Osteocyte (in vitro differentiated cells): ENCODE measurements around the gene TRIM8. TPM values are rescaled to one million over a fixed set of nuclear protein-coding genes. Genes with fewer than 3 reads are reported as not detected.

Source experiments
- DNase-seq: peaks from one replicate; pipeline ENCODE4 v3.0.0; 2021; ENCODE audit warnings: mixed read lengths; ENCODE audit not compliant: unreplicated experiment; ENCODE audit errors: extremely low spot score
- H3K27ac Mint-ChIP-seq: one replicate; pipeline ENCODE4 v1.8.0; 2021; ENCODE audit warnings: mild to moderate bottlenecking, mixed read lengths; ENCODE audit not compliant: unreplicated experiment
- H3K27me3 Mint-ChIP-seq: one replicate; pipeline ENCODE4 v1.8.0; 2021; ENCODE audit warnings: mixed read lengths; ENCODE audit not compliant: unreplicated experiment
- H3K36me3 Mint-ChIP-seq: one replicate; pipeline ENCODE4 v1.8.0; 2021; ENCODE audit warnings: mixed read lengths; ENCODE audit not compliant: unreplicated experiment
- H3K4me1 Mint-ChIP-seq: one replicate; pipeline ENCODE4 v1.8.0; 2021; ENCODE audit warnings: mixed read lengths; ENCODE audit not compliant: unreplicated experiment
- H3K4me3 Mint-ChIP-seq: one replicate; pipeline ENCODE4 v1.8.0; 2021; ENCODE audit warnings: mild to moderate bottlenecking, moderate library complexity, mixed read lengths; ENCODE audit not compliant: unreplicated experiment
- H3K9me3 Mint-ChIP-seq: one replicate; pipeline ENCODE4 v1.8.0; 2021; ENCODE audit warnings: mixed read lengths; ENCODE audit not compliant: unreplicated experiment
- CTCF ChIP-seq: fragments of 200-600 bp; sonication (generic); IDR thresholded peaks from 2 replicates; pipeline ENCODE4 v1.5.0; 2021; ENCODE audit warnings: antibody characterized with exemption, mild to moderate bottlenecking, moderate library complexity
- total RNA-seq: library from RNA; stranded (reverse); gene quantifications from 2 replicates; pipeline ENCODE4 v1.2.1, GENCODE V29; 2021

TRIM8 gene
- total RNA-seq, 1 donor from 2014 or later, result 63.9 TPM

DNA sequence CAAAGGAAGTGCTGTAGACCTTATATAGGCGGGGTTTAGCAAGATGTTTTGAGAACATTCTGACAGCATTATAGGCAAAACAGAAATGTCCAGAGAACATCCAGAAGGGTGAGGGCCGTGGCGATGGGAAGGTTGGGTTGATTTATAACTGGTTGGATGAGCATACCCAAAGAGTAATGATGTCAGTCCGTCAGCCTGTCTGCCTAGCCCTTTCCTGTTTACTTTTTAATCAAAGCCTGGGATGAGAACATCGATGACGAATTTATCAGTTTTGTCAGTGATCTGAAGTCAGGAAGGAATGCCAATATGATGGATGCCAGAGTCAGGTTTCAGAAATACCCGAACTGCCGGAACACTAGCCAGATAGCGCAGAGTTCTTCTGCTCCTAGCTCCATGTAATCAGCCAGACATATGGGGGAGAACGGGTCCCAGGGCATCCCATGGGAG lies 33.8 kb upstream of the TRIM8 start:
- Mint-ChIP-seq H3K36me3 (peaks cover 8% of the 10 kb centered on the region), H3K4me3 (no peak overlapping the region), H3K27me3 (no peaks in the 10 kb centered on the region), H3K9me3 (no peaks in the 10 kb centered on the region), H3K4me1 (no peaks in the 10 kb centered on the region), H3K27ac (no peak overlapping the region)
- no peak for DNase-seq
- no peak for TF ChIP-seq CTCF

GRCh38 chr10:102611514-102612087 lies 32.7 kb upstream of the TRIM8 start:
- Mint-ChIP-seq H3K4me1 (no peaks in the 10 kb centered on the region), H3K4me3 (no peak overlapping the region)

GRCh38 chr10:102612964-102613275 lies 31.4 kb upstream of the TRIM8 start:
- TF ChIP-seq CTCF, result no peak
- DNase-seq, result no peak
- H3K4me1 Mint-ChIP-seq, result no peaks in the 10 kb centered on the region
- H3K27me3 Mint-ChIP-seq, result no peaks in the 10 kb centered on the region
- no peak overlapping the region for H3K4me3 Mint-ChIP-seq
- H3K9me3 Mint-ChIP-seq, result no peaks in the 10 kb centered on the region
- peaks cover 8% of the 10 kb centered on the region for H3K36me3 Mint-ChIP-seq
- no peak overlapping the region for H3K27ac Mint-ChIP-seq

More at GRCh38 chr10:102611514-102612087, 32.7 kb upstream of the TRIM8 start:
- Mint-ChIP-seq H3K27ac (no peak overlapping the region), H3K27me3 (no peaks in the 10 kb centered on the region), H3K9me3 (no peaks in the 10 kb centered on the region), H3K36me3 (peaks cover 5% of the 10 kb centered on the region)
- DNase-seq, result no peak
- TF ChIP-seq CTCF, result no peak

GRCh38 chr10:102613286-102613685 lies 31.0 kb upstream of the TRIM8 start:
- TF ChIP-seq CTCF, result no peak
- DNase-seq, result no peak
- no peaks in the 10 kb centered on the region for H3K9me3 Mint-ChIP-seq
- peaks cover 10% of the 10 kb centered on the region for H3K36me3 Mint-ChIP-seq
- H3K27me3 Mint-ChIP-seq, result no peaks in the 10 kb centered on the region
- H3K27ac Mint-ChIP-seq, result no peak overlapping the region
- H3K4me3 Mint-ChIP-seq, result no peak overlapping the region
- no peaks in the 10 kb centered on the region for H3K4me1 Mint-ChIP-seq

GRCh38 chr10:102613785-102614184 lies 30.5 kb upstream of the TRIM8 start:
- DNase-seq, result no peak
- no peaks in the 10 kb centered on the region for H3K9me3 Mint-ChIP-seq
- no peak for TF ChIP-seq CTCF

More at GRCh38 chr10:102613785-102614184, 30.5 kb upstream of the TRIM8 start:
- Mint-ChIP-seq H3K36me3 (peaks cover 10% of the 10 kb centered on the region), H3K27ac (no peak overlapping the region), H3K4me3 (no peak overlapping the region), H3K27me3 (no peaks in the 10 kb centered on the region), H3K4me1 (no peaks in the 10 kb centered on the region)
